8988T (cell line): Measurements from ENCODE around the gene AGO1.
"Not testable (repeated sequence)": the region's sequence is repeated elsewhere in the genome, so short reads cannot be mapped to it uniquely, and the experiment has no call there.

Experiments
- DNase-seq: peaks from one replicate; pipeline ENCODE4 v3.0.0; 2011

AGO1 gene

DNA sequence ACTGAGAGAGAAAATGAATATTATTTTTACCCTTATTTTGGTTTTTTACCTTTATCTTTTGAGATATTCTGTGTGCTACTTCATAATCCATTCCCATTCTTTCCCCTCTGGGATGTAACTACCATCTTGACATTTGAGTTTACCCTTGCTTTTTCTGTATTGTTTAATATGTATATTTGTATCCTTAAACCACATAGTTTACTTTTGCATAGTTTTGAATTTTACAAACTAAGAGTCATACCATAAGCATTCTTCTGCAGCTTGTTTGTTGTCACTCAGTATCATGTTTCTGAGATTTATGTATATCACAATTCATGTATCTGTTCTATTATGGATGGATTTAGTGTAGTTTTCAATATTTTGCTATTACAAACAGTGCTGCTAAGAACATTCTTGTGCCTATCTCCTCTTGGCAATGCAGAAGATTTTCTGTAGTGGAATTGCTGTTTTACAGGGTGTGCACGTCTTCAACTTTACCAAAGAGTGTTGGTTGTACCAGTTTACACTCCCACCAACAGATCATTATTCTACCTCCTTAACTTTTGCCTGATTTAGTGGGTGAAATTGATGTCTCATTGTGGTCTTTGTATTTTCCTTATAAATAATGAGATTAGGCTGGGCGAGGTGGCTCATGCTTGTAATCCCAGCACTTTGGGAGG lies 12.2 kb upstream of the AGO1 start:
- DNase-seq, result no peak

DNA sequence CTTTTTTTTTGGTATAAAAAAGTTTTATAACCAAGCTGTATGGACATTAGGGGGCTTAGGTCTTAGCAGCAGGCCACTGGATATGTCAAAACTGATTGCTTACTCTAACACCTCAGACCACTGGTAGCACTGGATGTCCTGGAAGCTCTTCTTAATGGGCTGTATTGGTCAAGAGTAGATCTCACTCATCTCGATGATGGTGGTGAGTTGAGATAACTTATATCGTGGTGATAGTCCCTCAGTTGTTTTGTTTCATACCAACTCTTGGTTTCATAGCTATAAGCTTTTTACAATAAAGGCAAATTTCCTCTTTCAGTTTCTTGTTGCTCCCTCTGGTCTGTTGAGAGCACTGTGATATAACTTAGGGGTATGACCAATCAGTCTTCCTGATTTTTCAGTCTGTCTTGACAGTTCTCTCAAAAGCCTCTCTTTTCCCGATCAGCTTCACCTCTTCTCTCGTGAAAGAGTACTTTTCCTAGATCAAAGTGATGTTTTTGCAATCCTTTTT lies 9.7 kb upstream of the AGO1 start:
- no peak for DNase-seq

DNA sequence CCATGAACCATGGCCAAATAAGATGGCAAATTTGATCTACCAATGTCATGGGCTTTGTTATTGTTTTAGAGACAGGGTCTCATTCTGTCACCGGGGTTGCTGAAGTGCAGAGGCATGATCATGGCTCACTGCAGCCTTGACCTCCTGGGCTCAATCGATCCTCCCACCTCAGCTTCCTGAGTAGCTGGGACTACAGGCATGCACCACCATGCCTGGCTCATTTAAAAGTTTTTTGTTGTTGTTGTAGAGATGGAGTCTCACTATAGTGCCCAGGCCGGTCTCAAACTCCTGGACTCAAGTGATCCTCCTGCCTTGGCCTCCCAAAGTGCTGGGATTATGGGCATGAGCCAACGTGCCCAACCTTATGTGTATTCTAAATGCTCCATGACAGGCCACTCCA lies 8.9 kb upstream of the AGO1 start:
- not testable (repeated sequence) for DNase-seq

- DNase-seq, result no peak
These were observed 6.0 kb upstream of the AGO1 start for GRCh38 chr1:35876988-35877387.

DNA sequence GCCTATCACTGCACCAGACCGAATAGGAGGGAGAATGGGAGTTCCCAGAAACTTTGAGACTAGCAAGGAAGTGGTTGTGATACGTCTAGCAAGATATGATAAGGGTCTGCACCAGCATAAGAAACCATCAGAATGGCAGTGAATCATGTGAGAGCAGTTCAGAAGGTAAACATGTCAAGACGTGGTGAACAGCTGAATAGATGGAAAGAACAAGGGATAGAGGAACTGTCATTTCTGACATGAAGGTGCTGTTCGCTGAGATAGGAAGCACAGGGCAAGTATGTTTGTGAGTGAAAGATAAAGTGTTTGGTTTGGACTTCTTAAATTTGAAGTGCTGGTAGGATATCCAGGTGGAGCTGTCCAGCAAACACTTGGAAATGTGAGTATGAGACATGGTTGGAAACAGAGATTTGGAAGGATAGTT lies 1.1 kb upstream of the AGO1 start:
- DNase-seq, result no peak

- DNase-seq, result no peak
These were observed 444 bp upstream of the AGO1 start for GRCh38 chr1:35882586-35882944.

- peak; percentile 55 for DNase-seq
These were observed 659 bp downstream of the AGO1 start for GRCh38 chr1:35883635-35884101.

DNA sequence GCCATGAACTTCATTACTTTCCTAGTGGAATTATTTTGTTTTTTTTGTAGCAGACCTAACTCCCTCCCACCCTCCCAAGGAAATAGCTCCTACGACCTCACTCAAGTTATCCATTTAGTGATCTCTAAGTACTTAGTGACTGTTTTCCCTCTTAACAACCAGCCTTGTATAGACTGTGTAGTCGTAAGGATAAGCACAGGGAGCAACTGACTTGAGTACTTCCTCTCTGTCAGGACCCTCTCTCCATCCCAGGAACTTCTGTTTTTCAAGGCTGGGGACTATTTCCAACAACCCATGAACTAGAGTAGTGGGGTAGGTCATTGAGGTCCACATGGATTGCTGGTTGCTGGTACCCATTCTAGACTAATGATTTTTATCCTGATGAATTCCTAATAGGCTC lies 1.9 kb downstream of the AGO1 start:
- no peak for DNase-seq

- no peak for DNase-seq
These were observed 3.1 kb downstream of the AGO1 start for GRCh38 chr1:35885961-35886558.

DNA sequence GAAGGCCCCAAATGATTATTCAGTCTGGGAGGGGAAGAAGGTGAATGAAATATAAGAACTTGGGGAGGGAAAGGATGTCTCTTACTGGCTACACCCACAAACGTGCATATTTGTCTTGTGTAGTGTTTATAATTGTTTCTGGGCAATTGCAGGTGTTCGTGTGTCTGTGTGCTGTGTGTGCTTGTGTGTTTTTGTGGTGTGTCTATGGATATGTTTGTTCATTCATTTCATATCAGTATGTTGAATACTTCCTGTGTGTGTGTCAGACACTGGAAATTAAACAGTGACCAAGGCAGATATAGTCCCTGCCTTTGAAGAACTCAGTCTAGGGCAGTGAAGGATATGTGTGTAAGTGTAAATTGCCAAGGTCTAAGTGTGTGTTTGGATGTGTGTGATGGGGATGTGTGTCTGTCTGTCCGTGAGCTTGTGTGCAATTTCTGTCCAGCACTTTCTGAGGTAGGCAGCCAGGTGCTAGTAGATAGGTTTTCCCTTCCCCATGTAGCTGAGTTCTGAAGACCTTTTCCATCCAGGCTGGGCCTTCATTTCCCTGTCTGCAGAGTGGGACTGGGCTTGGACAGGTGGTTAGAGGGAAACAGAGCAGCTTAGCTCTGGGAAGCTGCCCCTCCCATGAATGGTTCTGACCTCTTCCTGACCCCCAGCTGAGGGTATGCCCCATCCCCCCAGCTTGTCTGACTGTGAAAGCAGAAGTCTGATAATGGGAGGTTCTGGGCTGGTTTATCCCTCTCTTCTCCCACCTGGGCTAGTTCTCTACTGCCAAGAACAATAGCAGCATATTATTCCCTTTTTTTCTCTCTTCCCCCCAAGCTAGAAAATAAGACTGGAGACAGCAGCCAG lies 3.8 kb downstream of the AGO1 start:
- no peak for DNase-seq

DNA sequence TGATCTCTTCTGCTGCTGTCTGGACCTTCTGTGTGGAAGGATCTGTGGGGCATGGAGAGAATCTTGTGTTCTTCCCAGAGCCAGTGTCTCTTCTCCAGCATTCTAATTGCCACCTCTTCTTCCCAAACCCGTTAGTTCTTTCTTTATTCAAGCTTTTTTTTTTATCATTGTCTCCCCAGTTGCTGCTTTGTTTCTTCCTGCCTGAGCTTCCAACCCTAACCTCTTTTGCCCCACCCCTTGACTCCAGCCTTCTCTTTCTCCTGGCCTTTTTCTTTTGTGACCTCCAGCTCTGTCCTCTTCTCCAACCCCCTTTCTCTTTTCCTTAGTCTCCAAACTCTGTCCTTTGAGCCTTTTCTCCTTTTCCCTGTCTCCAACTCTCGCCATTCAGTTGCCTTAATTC lies 4.5 kb downstream of the AGO1 start:
- no peak for DNase-seq

- DNase-seq, result no peak
These were observed 5.2 kb downstream of the AGO1 start for GRCh38 chr1:35888255-35888654.

DNA sequence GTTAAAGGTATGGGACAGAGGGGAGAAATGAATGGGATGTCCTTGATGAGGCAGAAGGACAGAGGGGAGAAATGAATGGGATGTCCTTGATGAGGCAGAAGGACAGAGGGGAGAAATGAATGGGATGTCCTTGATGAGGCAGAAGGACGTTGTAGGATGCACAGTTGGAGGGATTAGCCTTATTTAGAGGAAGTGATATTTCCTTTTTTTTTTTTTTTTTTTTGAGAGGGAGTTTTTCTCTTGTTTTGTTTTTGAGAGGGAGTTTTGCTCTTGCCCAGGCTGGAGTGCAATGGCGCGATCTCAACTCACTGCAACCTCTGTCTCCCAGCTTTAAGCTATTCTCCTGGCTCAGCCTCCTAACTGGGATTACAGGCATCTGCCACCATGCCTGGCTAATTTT lies 6.0 kb downstream of the AGO1 start:
- DNase-seq, result not testable (repeated sequence)

GRCh38 chr1:35893051-35893879 lies 10.3 kb downstream of the AGO1 start:
- DNase-seq, result no peak

DNA sequence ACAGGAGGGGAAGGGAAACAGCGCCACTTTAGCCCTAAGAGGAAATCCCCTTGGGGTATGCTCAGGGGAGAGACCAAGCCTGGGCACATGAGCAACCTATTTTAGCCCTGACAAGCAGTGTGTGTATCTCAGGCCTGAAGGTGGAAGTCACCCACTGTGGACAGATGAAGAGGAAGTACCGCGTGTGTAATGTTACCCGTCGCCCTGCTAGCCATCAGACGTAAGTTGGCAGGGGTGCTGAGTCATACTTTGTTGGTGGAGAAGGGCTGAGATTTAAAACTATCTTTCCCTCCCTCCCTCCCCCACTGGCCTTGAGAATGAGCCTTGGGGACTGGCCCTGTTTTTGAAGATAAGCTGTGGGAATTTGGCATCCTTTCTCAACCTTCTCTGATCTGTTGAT lies 11.2 kb downstream of the AGO1 start:
- no peak for DNase-seq

GRCh38 chr1:35894656-35895055 lies 11.6 kb downstream of the AGO1 start:
- no peak for DNase-seq

DNA sequence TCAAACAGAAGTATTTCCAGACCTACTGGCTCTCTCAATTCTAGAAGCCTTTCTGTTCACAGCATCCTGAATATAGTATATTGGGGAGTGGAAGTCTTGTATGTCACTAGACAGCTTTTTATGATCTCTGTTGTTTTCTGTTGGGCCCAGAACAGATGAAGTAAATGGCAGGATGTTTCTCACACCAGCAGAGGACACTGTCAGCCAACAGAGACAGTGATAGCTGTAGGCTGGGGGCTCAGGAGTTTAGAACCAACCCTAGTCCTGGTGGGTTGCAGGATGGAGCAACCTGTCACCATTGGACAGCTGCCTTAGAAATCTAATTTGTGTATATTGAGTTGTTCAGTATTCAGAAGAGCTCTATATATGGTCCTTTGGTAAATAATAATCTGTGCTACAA lies 16.9 kb downstream of the AGO1 start:
- no peak for DNase-seq

GRCh38 chr1:35901235-35901634 lies 18.2 kb downstream of the AGO1 start:
- no peak for DNase-seq

DNA sequence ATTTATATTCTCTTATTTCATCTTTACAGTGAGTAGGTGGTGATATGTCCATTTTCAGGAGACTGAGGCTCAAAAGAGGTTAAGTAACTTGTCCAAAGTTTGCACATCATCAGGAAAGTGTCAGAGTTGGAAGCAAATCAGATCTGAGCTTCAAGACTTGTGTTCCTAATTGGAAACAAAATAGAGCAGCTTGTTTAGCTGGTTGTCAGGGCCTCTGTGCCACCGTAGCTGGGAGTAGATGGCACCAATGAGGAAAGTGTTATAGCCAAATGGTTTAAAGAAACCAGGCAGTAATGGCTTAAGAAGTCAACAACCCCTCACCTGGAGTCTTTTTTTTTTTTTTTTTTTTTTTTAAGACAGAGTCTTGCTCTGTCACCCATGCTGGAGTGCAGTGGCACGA lies 19.7 kb downstream of the AGO1 start:
- no peak for DNase-seq

DNA sequence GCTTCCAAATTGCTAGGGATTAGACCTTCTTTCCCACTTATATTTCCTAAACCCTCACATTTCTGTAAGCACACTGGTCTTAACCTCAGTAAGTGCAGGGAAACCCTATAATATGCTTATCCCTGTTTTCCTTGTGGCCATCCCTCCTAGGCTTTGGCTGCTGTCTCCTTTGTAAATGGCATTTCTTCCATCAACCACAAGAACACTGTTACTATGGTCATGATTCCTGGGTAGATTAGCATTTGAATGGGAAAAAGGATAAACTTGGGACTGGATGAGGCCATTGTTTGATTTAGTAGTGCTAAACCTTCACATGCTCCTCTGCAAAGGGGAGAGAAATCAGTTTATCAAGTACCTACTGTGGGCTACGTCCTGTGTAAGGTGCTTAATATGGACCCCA lies 31.7 kb downstream of the AGO1 start:
- no peak for DNase-seq

DNA sequence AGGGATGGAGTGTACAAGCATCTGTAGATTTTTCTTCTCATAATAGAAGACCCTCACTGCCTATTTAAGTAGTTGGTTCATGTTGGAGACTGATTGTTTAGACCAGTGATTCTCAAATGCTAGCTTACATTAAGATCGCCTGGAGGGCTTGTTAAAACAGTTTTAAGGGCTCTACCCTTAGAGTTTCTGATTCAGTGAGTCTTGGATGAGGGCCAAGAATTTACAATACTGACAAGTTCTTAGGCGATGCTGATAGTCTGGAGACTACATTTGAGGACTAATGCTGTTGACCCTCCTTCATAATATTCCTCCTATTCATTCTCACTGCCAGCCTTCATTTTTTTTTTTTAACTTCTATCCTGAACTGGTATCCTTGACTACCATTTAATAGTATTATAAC lies 32.7 kb downstream of the AGO1 start:
- DNase-seq, result no peak

DNA sequence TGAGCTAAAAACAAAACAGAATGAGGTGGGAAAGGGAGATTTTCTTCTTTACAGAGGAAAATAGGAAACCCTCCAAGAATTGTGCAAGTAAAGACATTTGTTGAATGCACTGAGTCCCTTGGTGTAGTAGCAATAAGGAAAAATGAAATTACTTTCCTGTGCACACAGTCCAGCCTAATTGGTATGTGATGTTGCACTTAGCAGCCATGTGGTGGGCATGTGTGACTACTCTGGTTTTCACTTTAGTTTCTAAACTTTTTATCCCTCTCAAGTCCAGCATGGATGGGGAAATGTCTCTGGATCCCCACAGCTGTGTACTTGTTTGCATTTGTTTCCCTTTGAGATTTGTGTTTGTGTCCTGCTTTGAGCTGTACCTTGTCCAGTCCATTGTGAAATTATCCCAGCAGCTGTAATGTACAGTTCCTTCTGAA lies 40.8 kb downstream of the AGO1 start:
- DNase-seq, result no peak

GRCh38 chr1:35924838-35925237 lies 41.8 kb downstream of the AGO1 start:
- no peak for DNase-seq
